ENCODE data around the gene DLGAP1. TPM values are rescaled to one million over a fixed set of nuclear protein-coding genes. Genes with fewer than 3 reads are reported as not detected.

DLGAP1 gene
- total RNA-seq, 1 donor from 2014 or later = 11.5 TPM

GRCh38 chr18:3784949-3785348 is 670.2 kb downstream of the DLGAP1 start:
- no peak for DNase-seq (ENCODE audit: low read depth, low spot score)
- TF ChIP-seq CTCF (conservative IDR thresholded peaks at IDR 0.05) = no peak
- H3K9me3 Mint-ChIP-seq = peaks cover 5% of the 10 kb centered on the region
- H3K4me3 Mint-ChIP-seq = no peak overlapping the region
- H3K27ac Mint-ChIP-seq (ENCODE audit: unreplicated experiment) = no peak overlapping the region
- H3K36me3 Mint-ChIP-seq (ENCODE audit: low read depth) = peaks cover 15% of the 10 kb centered on the region
- no peaks in the 10 kb centered on the region for H3K27me3 Mint-ChIP-seq (ENCODE audit: low read depth)
- H3K4me1 Mint-ChIP-seq = peaks cover 3% of the 10 kb centered on the region

- Mint-ChIP-seq H3K27me3 (ENCODE audit: low read depth) (no peaks in the 10 kb centered on the region), H3K27ac (ENCODE audit: unreplicated experiment) (no peak overlapping the region)
These were observed 672.2 kb downstream of the DLGAP1 start for GRCh38 chr18:3782901-3783300.

GRCh38 chr18:3777719-3778118 is 677.4 kb downstream of the DLGAP1 start:
- H3K27ac Mint-ChIP-seq (ENCODE audit: unreplicated experiment) = no peak overlapping the region
- no peaks in the 10 kb centered on the region for H3K36me3 Mint-ChIP-seq (ENCODE audit: low read depth)
- DNase-seq (ENCODE audit: low read depth, low spot score) = no peak
- no peak overlapping the region for H3K4me3 Mint-ChIP-seq
- peaks cover 2% of the 10 kb centered on the region for H3K27me3 Mint-ChIP-seq (ENCODE audit: low read depth)
- H3K4me1 Mint-ChIP-seq = no peaks in the 10 kb centered on the region
- peaks cover 2% of the 10 kb centered on the region for H3K9me3 Mint-ChIP-seq
- TF ChIP-seq CTCF (conservative IDR thresholded peaks at IDR 0.05) = no peak

More at GRCh38 chr18:3782901-3783300, 672.2 kb downstream of the DLGAP1 start:
- no peaks in the 10 kb centered on the region for H3K4me1 Mint-ChIP-seq
- H3K4me3 Mint-ChIP-seq = no peak overlapping the region
- peaks cover 15% of the 10 kb centered on the region for H3K36me3 Mint-ChIP-seq (ENCODE audit: low read depth)
- peaks cover 5% of the 10 kb centered on the region for H3K9me3 Mint-ChIP-seq
- DNase-seq (ENCODE audit: low read depth, low spot score) = no peak
- no peak for TF ChIP-seq CTCF (conservative IDR thresholded peaks at IDR 0.05)

GRCh38 chr18:3777122-3777521 is 678.0 kb downstream of the DLGAP1 start:
- Mint-ChIP-seq H3K9me3 (no peaks in the 10 kb centered on the region), H3K27ac (ENCODE audit: unreplicated experiment) (no peak overlapping the region), H3K36me3 (ENCODE audit: low read depth) (no peaks in the 10 kb centered on the region)

GRCh38 chr18:3775996-3776395 is 679.1 kb downstream of the DLGAP1 start:
- no peaks in the 10 kb centered on the region for H3K9me3 Mint-ChIP-seq
- H3K4me3 Mint-ChIP-seq = no peak overlapping the region
- TF ChIP-seq CTCF (conservative IDR thresholded peaks at IDR 0.05) = no peak
- peaks cover 15% of the 10 kb centered on the region for H3K4me1 Mint-ChIP-seq
- no peak for DNase-seq (ENCODE audit: low read depth, low spot score)
- H3K36me3 Mint-ChIP-seq (ENCODE audit: low read depth) = no peaks in the 10 kb centered on the region
- H3K27ac Mint-ChIP-seq (ENCODE audit: unreplicated experiment) = no peak overlapping the region
- peaks cover 2% of the 10 kb centered on the region for H3K27me3 Mint-ChIP-seq (ENCODE audit: low read depth)

More at GRCh38 chr18:3777122-3777521, 678.0 kb downstream of the DLGAP1 start:
- Mint-ChIP-seq H3K4me1 (peaks cover 4% of the 10 kb centered on the region), H3K4me3 (no peak overlapping the region), H3K27me3 (ENCODE audit: low read depth) (peaks cover 2% of the 10 kb centered on the region)
- no peak for DNase-seq (ENCODE audit: low read depth, low spot score)
- TF ChIP-seq CTCF (conservative IDR thresholded peaks at IDR 0.05) = no peak

GRCh38 chr18:3773303-3773702 is 681.8 kb downstream of the DLGAP1 start:
- no peak overlapping the region for H3K27ac Mint-ChIP-seq (ENCODE audit: unreplicated experiment)
- TF ChIP-seq CTCF (conservative IDR thresholded peaks at IDR 0.05) = peak; percentile 43
- peaks cover 21% of the 10 kb centered on the region for H3K4me1 Mint-ChIP-seq
- no peaks in the 10 kb centered on the region for H3K9me3 Mint-ChIP-seq
- no peaks in the 10 kb centered on the region for H3K36me3 Mint-ChIP-seq (ENCODE audit: low read depth)
- peak overlapping the region; percentile 42 for H3K4me3 Mint-ChIP-seq
- H3K27me3 Mint-ChIP-seq (ENCODE audit: low read depth) = peaks cover 2% of the 10 kb centered on the region
- DNase-seq (ENCODE audit: low read depth, low spot score) = no peak
